ENCODE data around the gene CEBPE. TPM values are rescaled to one million over a fixed set of nuclear protein-coding genes. Genes with fewer than 3 reads are reported as not detected.

Gene CEBPE
- polyA plus RNA-seq, 1 of the 3 experiments (the other 2 are of a cell fraction), result not detected

- H3K4me1 ChIP-seq (ENCODE audit: control insufficient read depth in 1 of 2, insufficient read depth in 2 of 2, low read depth in 1 of 2, low read length in 1 of 2), result no peaks in the 10 kb centered on the region; a peak in 1 of 4 replicates
- no peaks in the 10 kb centered on the region for H3K9me2 ChIP-seq
- peaks cover 7% of the 10 kb centered on the region; the same call in 1 of the 2 replicates for H3K27me3 ChIP-seq (ENCODE audit: insufficient read depth)
- H2AFZ ChIP-seq (ENCODE audit: low read depth), result no peak overlapping the region
- TF ChIP-seq GABPA (IDR thresholded peaks at IDR 0.05; ENCODE audit: low read depth) (no peak), RFX5 (IDR thresholded peaks at IDR 0.05; ENCODE audit: low read length) (no peak)
- no peak for DNase-seq
- CTCF ChIA-PET, result interaction anchor here (1.4 kb wide), 1 partner anchor 10 kb away, joined by 3 read pairs; no protein-coding TSS in a partner anchor
- no peaks in the 10 kb centered on the region for H3K9me3 ChIP-seq
- H3K4me3 ChIP-seq (ENCODE audit: low read depth in 2 of 2, low read length in 1 of 2), result no peak overlapping the region
- WGBS (ENCODE audit: low lambda C conversion rate), result 50% methylated on average over 4 of the region's 4 CpGs
- H3K27ac ChIP-seq (ENCODE audit: low read depth in 2 of 2, low read length in 1 of 2), result no peak overlapping the region
- no peaks in the 10 kb centered on the region for H3F3A ChIP-seq (replicated peaks; ENCODE audit: insufficient read depth)
- H4K20me1 ChIP-seq (ENCODE audit: insufficient read depth), result no peaks in the 10 kb centered on the region
- H3K36me3 ChIP-seq (replicated peaks in 1 of 2; ENCODE audit: control insufficient read depth in 1 of 2, insufficient read depth in 2 of 2, low read length in 1 of 2), result no peaks in the 10 kb centered on the region
- POLR2A ChIA-PET, result no interaction called here
- no peaks in the 10 kb centered on the region for H3K79me2 ChIP-seq (ENCODE audit: insufficient read depth)
- no peak overlapping the region for H3K4me2 ChIP-seq
- no peak overlapping the region for H3K9ac ChIP-seq
Observed at GRCh38 chr14:23145794-23146350, 26.8 kb upstream of the CEBPE start.

GRCh38 chr14:23143911-23144310 is 24.9 kb upstream of the CEBPE start:
- Histone ChIP-seq H3K36me3 (replicated peaks in 1 of 2; ENCODE audit: control insufficient read depth in 1 of 2, insufficient read depth in 2 of 2, low read length in 1 of 2) (no peaks in the 10 kb centered on the region), H3K27me3 (ENCODE audit: insufficient read depth) (no peaks in the 10 kb centered on the region; the same call in 1 of the 2 replicates), H3K4me3 (ENCODE audit: low read depth in 2 of 2, low read length in 1 of 2) (no peak overlapping the region), H3K4me1 (ENCODE audit: control insufficient read depth in 1 of 2, insufficient read depth in 2 of 2, low read depth in 1 of 2, low read length in 1 of 2) (no peaks in the 10 kb centered on the region; a peak in 1 of 4 replicates), H3K79me2 (ENCODE audit: insufficient read depth) (no peaks in the 10 kb centered on the region), H4K20me1 (ENCODE audit: insufficient read depth) (no peaks in the 10 kb centered on the region), H3K9ac (no peak overlapping the region), H2AFZ (ENCODE audit: low read depth) (no peak overlapping the region), H3K4me2 (no peak overlapping the region), H3K9me3 (no peaks in the 10 kb centered on the region), H3K9me2 (no peaks in the 10 kb centered on the region), H3K27ac (ENCODE audit: low read depth in 2 of 2, low read length in 1 of 2) (no peak overlapping the region), H3F3A (replicated peaks; ENCODE audit: insufficient read depth) (no peaks in the 10 kb centered on the region)
- TF ChIP-seq TEAD4 (IDR thresholded peaks at IDR 0.05; ENCODE audit: borderline replicate concordance, insufficient read depth) (no peak), FOXJ3 (CRISPR knock-in tag; IDR thresholded peaks at IDR 0.05) (no peak), RXRA (IDR thresholded peaks at IDR 0.05; ENCODE audit: borderline replicate concordance, low read depth) (no peak), TCF12 (IDR thresholded peaks at IDR 0.05) (no peak), FOSL2 (IDR thresholded peaks at IDR 0.05; ENCODE audit: borderline replicate concordance, low read depth) (no peak), USF1 (IDR thresholded peaks at IDR 0.05; ENCODE audit: borderline replicate concordance, low read depth) (no peak), EZH2phosphoT487 (IDR thresholded peaks at IDR 0.05; ENCODE audit: borderline replicate concordance, low read depth) (no peak), USF2 (IDR thresholded peaks at IDR 0.05; ENCODE audit: borderline replicate concordance, low read depth, low read length) (no peak), REST (IDR thresholded peaks at IDR 0.05; ENCODE audit: low read depth, low read length) (no peak), ZBTB33 (IDR thresholded peaks at IDR 0.05; ENCODE audit: borderline replicate concordance, low read depth) (no peak), JUND (IDR thresholded peaks at IDR 0.05) (no peak), MXI1 (IDR thresholded peaks at IDR 0.05; ENCODE audit: low read depth, low read length) (no peak), FOXM1 (IDR thresholded peaks at IDR 0.05; ENCODE audit: low read depth) (no peak), CHD2 (IDR thresholded peaks at IDR 0.05; ENCODE audit: low read length, partially characterized antibody) (no peak), TAF1 (IDR thresholded peaks at IDR 0.05; ENCODE audit: borderline replicate concordance, low read depth, low read length) (no peak), SMC3 (IDR thresholded peaks at IDR 0.05; ENCODE audit: low read depth, low read length) (no peak), MEF2A (IDR thresholded peaks at IDR 0.05; ENCODE audit: borderline replicate concordance, low read depth) (no peak), SIN3A (IDR thresholded peaks at IDR 0.05; ENCODE audit: borderline replicate concordance, low read depth, low read length) (no peak), YY1 (IDR thresholded peaks at IDR 0.05; ENCODE audit: low read depth) (no peak), RCOR1 (IDR thresholded peaks at IDR 0.05; ENCODE audit: low read length) (no peak)
- ChIA-PET CTCF (interaction anchor here (3.2 kb wide), 1 partner anchor 23 kb away, joined by 28 read pairs; no protein-coding TSS in a partner anchor), POLR2A (no interaction called here)
- DNase-seq, result no peak
- WGBS (ENCODE audit: low lambda C conversion rate), result 35% methylated on average over 1 of the region's 1 CpG

All from SK-N-SH (cell line).